ENCODE data around the gene ECI2.

Gene ECI2

DNA sequence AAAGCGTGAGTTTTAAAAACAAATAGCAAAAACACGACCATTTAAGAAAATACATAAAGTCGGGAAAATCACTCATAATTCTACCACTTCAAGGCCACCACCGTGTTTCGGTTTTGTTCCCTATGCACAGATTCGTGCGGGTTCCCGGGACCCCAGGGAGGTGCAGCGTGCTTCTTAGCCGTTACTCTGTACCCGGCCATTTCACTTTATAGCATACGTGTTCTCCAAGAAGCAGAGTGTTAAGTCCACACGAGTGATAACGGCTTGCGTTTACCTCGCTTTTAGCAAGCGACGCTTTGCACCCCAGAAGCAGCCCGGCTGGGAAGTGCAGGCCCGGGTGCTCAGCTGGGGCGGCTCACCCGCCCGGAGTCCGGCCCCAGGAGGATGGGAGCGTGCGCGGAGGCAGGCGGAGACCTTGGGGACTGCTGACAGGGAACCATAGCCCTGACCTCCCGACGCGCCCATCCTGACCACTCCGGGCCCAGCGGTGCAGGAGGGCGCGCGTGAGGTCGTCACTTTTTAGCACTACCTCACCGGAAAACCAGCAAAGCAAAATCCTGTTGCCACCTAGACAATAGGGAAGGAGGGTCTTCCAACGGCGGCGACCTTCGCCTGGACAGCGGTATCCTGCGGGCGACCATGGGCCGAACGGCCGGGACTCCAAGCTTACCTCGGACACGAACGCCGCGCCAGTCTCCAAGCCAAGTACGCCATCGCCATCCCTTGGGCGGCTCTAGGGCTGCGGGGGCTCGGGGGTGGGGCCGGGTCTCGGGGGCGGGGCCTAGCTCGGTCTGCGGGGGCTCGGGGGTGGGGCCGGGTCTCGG, at the start of gene ECI2:
Gene ECI2 (minus strand): TSS at position 735 of the 824 bp plus-strand sequence. CDS start 15 bp downstream, at position 720.
- peak; percentile 11 to 23 for DNase-seq (ENCODE audit: low read depth in 2 of 2)

GRCh38 chr6:4180652-4181255, 45.4 kb upstream of the ECI2 start:
- no peak for DNase-seq (ENCODE audit: low read depth in 2 of 2)

DNA sequence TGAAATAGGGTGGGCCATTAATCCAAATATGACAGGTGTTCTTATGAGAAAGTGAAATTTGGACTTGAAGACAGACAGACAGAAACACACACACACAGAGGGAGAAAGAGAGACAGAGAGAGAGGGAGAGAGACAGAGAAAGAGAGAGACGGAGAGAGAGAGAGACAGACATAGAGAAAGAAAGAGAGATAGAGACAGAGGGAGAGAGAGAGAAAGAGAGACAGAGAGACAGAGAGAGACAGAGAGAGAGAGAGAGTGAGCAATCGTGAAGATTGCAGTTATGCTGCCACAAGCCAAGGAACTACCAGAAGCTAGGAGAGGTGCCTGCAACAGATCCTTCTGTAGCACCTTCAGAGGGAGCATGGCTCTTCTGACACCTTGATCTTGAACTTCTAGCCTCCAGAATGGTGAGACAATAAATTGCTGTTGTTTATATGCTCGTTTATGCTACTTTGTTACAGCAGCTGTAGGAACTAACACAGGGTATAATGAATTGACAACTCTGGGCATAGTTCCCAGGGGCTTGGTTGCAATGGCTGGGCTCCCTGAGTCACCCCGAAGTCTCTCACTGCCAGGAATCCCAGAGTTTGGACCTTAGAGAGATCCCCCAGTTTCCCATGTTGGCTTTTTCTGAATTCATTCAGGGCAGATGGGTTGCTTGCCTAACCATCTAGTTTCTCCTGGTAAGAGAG, 44.7 kb upstream of the ECI2 start:
- no peak for DNase-seq (ENCODE audit: low read depth in 2 of 2)

- no peak for DNase-seq (ENCODE audit: low read depth in 2 of 2)
Measured at GRCh38 chr6:4178737-4179333, 43.5 kb upstream of the ECI2 start.

GRCh38 chr6:4176907-4177306, 41.5 kb upstream of the ECI2 start:
- DNase-seq (ENCODE audit: low read depth in 2 of 2): no peak

GRCh38 chr6:4174042-4174441, 38.7 kb upstream of the ECI2 start:
- DNase-seq (ENCODE audit: low read depth in 2 of 2): no peak

DNA sequence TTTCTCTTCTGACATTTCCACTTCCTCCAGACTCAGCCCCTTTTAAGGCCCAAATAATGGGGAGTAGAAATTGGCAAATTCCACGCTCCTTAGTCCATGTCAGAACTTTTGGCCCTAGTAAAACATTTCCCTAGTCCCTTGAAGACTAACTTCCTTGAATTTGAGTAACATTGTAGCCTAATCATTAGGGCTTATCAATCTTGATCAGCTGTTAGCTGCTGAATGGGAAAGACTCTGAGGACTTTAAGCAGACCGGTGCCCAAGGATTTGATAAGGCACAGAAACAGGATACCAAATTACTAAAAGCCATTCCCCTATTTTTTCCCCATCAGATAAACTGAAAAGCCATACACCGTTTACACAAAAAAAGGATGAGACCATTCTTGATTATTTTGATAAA, 37.0 kb upstream of the ECI2 start:
- DNase-seq (ENCODE audit: low read depth in 2 of 2): no peak

- DNase-seq (ENCODE audit: low read depth in 2 of 2): no peak
Measured at GRCh38 chr6:4170297-4170696, 34.9 kb upstream of the ECI2 start.

GRCh38 chr6:4169028-4169789, 33.8 kb upstream of the ECI2 start:
- DNase-seq (ENCODE audit: low read depth in 2 of 2): no peak

- DNase-seq (ENCODE audit: low read depth in 2 of 2): no peak
Measured at GRCh38 chr6:4167833-4168232, 32.5 kb upstream of the ECI2 start.

DNA sequence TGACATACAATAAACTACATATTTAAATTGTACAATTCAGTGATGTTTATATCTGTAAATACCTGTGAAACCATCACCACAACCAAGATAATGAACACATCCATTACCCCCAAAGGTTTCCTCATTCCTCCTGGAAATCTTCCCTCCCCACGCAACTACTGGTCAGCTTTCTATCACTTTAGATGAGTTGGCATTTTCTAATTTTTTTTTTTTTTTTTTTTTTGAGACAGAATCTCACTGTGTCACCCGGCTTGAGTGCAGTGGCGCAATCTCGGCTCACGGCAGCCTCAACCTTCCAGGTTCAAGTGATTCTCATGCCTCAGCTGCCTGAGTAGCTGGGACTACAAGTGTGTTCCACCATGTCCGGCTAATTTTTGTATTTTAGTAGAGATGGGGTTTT, 31.7 kb upstream of the ECI2 start:
- DNase-seq (ENCODE audit: low read depth in 2 of 2): no peak

- no peak for DNase-seq (ENCODE audit: low read depth in 2 of 2)
Measured at GRCh38 chr6:4164456-4164855, 29.1 kb upstream of the ECI2 start.

GRCh38 chr6:4164117-4164442, 28.7 kb upstream of the ECI2 start:
- no peak for DNase-seq (ENCODE audit: low read depth in 2 of 2)

GRCh38 chr6:4163408-4164116, 28.2 kb upstream of the ECI2 start:
- no peak for DNase-seq (ENCODE audit: low read depth in 2 of 2)

DNA sequence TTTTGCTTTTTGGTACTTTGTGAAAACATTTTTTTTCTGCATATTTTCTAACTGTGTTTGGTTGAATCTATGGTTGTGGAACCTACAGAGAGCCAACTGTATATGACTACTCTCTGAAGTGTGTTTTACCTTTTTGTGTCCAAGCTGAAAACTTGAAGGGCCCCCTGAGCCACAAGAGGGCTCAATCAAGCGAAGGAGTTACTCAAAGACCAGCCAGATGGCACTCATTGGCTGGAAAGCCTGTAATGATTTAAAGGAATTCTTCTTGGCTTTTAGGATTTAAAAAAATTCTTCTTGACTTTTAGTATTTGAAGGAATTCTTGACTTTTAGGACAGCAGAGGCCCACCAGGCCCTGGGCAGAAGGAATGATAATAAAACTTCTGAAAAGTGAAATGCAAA, 27.0 kb upstream of the ECI2 start:
- DNase-seq (ENCODE audit: low read depth in 2 of 2): no peak

- DNase-seq (ENCODE audit: low read depth in 2 of 2): no peak
Measured at GRCh38 chr6:4159491-4159890, 24.1 kb upstream of the ECI2 start.

DNA sequence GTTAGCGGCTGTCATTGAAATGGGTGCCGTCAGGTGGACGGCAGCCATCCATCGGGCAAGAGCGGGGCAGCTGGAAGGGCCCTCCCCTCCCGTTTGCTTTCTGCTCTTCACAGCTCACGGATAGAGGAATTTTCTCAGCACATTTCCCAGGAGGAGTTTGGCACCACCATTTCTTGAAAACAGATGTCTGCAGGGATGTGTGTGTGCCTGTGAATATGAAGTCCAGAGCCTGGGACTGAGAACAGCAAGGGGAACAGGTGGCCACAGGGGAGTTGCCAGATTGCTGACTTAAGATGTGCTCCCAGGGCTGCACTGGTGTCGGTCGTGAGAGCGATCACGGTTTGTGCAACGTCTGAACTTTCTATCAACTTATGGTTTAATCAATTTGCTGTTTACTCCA, 22.1 kb upstream of the ECI2 start:
- no peak for DNase-seq (ENCODE audit: low read depth in 2 of 2)

GRCh38 chr6:4155848-4156466, 20.6 kb upstream of the ECI2 start:
- peak; percentile 50 to 85 for DNase-seq (ENCODE audit: low read depth in 2 of 2)

DNA sequence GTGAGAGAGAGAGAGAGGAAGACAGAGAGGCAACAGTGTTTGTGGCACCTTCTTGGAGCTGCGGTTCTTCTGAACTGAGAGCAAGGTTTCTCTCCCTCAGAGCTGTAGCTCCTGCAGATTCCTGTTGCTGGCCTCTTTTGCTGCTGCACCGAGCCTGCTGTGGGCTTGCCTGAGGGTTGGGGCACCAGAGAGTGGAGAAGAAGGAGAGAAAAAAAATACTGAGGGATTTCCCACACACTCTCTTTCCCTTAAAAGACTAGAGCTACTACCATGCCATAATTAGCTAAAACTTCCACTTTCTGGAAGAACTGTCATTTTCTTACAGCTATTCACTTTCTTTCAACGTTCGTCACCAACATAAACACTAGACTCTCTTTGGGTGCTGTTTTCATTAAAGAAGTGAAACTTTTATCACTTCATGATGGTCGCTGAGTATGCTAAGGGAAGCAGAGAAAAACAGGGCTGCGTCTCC, 18.2 kb upstream of the ECI2 start:
- DNase-seq (ENCODE audit: low read depth in 2 of 2): peak in 1 of 2 donors; percentile 1

- no peak for DNase-seq (ENCODE audit: low read depth in 2 of 2)
Measured at GRCh38 chr6:4145083-4145482, 9.7 kb upstream of the ECI2 start.

GRCh38 chr6:4139272-4139671, 3.9 kb upstream of the ECI2 start:
- no peak for DNase-seq (ENCODE audit: low read depth in 2 of 2)
